K562 (cell line): ENCODE results near the gene MRPL28. TPM values are rescaled to one million over a fixed set of nuclear protein-coding genes. Genes with fewer than 3 reads are reported as not detected.
A peak's percentile ranks its signal among the peaks of the same experiment; 100 is the strongest.

Experiments
- ATF6 ChIP-seq: sonication (generic); formaldehyde crosslinking; IDR thresholded peaks from 2 replicates; pipeline ENCODE4 v1.4.0; 2020; ENCODE audit warnings: mild to moderate bottlenecking, missing genetic modification reagents
- FOXJ3 ChIP-seq: sonication (generic); formaldehyde crosslinking; IDR thresholded peaks from 2 replicates; pipeline ENCODE4 v1.4.0; 2020; ENCODE audit warnings: mild to moderate bottlenecking, missing genetic modification reagents
- GATAD2B ChIP-seq: fragments of 450-650 bp; IDR thresholded peaks from 2 replicates; pipeline ENCODE4 v1.6.1; 2017; ENCODE audit warnings: mild to moderate bottlenecking, borderline replicate concordance
- GTF2A2 ChIP-seq: IDR thresholded peaks from 2 replicates; pipeline ENCODE4 v1.6.1; 2016; ENCODE audit warnings: mild to moderate bottlenecking, missing genetic modification characterization, missing compliant biosample characterization
- NR0B1 ChIP-seq: fragments of 450-650 bp; IDR thresholded peaks from one replicate; pipeline ENCODE4 v1.6.1; 2018; ENCODE audit warnings: mild to moderate bottlenecking, moderate library complexity; ENCODE audit not compliant: partially characterized antibody
- RBFOX2 ChIP-seq: fragments of 200-400 bp; formaldehyde crosslinking; IDR thresholded peaks from 2 replicates; pipeline ENCODE4 v1.6.1; 2017; ENCODE audit warnings: low read depth, mild to moderate bottlenecking, low read length, moderate library complexity
- SUPT5H ChIP-seq: fragments of 450-650 bp; IDR thresholded peaks from 2 replicates; pipeline ENCODE4 v1.6.1; 2016
- TBL1XR1 ChIP-seq, 2 experiments: IDR thresholded peaks; 2 replicates each; pipeline ENCODE4 v1.6.1; 2012; ENCODE audit warnings: improper control_type of control experiment in 2 of 2, low read length in 2 of 2, mild to moderate bottlenecking in 1 of 2
- ZC3H4 ChIP-seq: sonication (generic); formaldehyde crosslinking; IDR thresholded peaks from 2 replicates; pipeline ENCODE4 v1.9.0; 2021; ENCODE audit warnings: missing genetic modification reagents, borderline replicate concordance
- ZNF408 ChIP-seq: fragments of 250-450 bp; sonication (Bioruptor Pico); IDR thresholded peaks from 2 replicates; pipeline ENCODE4 v1.4.0; 2020; ENCODE audit warnings: low read depth, mild to moderate bottlenecking, moderate library complexity
- polyA plus RNA-seq, 8 experiments: library from polyadenylated mRNA; depleted of rRNA in 4 of 8; stranded (reverse) in 5 of 8; unstranded in 3 of 8; fragments of >200 nt; fragmentation: Nextera tagmentation in 2 of 8; fragmentation: Illumina TruSeq in 1 of 8; extraction: Ambion mirVana in 2 of 8; extraction: Trizol in 1 of 8; gene quantifications; 2 replicates each; pipeline versions ENCODE4 v1.2.1 to v1.2.3, GENCODE V29; 2011 to 2014; ENCODE audit warnings: inconsistent platforms in 1 of 8, missing spikeins in 1 of 8
- total RNA-seq, 7 experiments: library from RNA; depleted of rRNA in 6 of 7; stranded (reverse); fragments of >200 nt in 6 of 7; fragmentation: Illumina TruSeq in 2 of 7; extraction: Trizol in 2 of 7; gene quantifications; 2 replicates each; pipeline versions ENCODE4 v1.2.1 to v1.2.3, GENCODE V29; 2011 to 2021; ENCODE audit warnings: low replicate concordance in 1 of 7

MRPL28 gene
- total and polyA plus RNA-seq, 9 of the 15 experiments (the other 6 are each of a cell fraction or from before 2014, with no cell fraction given), result 2.5 to 323 (median 175) TPM

GRCh38 chr16:342455-343213 is 27.7 kb downstream of the MRPL28 start (continued):
- no peak for TF ChIP-seq SUPT5H
- peak; percentile 35; the same call in 1 of the 2 replicates for TF ChIP-seq RBFOX2
- TF ChIP-seq ZC3H4 (CRISPR knock-in tag), result no peak
- no peak for TF ChIP-seq NR0B1
- no peak for TF ChIP-seq ATF6 (CRISPR knock-in tag)
- TF ChIP-seq TBL1XR1 (IDR thresholded peaks at IDR 0.05; ENCODE audit: low read length in 2 of 2), result no peak
- TF ChIP-seq GTF2A2 (tag), result no peak
- no peak for TF ChIP-seq ZNF408 (CRISPR knock-in tag)
- TF ChIP-seq FOXJ3, result no peak
- no peak for TF ChIP-seq GATAD2B
